ENCODE results near the gene ZNF764.

ZNF764 gene

GRCh38 chr16:30569746-30570635, 11.8 kb upstream of the ZNF764 start:
- DNase-seq, result no peak

- DNase-seq, result no peak
Measured at GRCh38 chr16:30569281-30569680, 11.1 kb upstream of the ZNF764 start.

- peak; percentile 59 for DNase-seq
Measured at GRCh38 chr16:30567991-30568638, 9.9 kb upstream of the ZNF764 start.

- DNase-seq, result no peak
Measured at GRCh38 chr16:30567160-30567990, 9.2 kb upstream of the ZNF764 start.

- DNase-seq, result no peak
Measured at GRCh38 chr16:30566531-30566930, 8.4 kb upstream of the ZNF764 start.

- DNase-seq, result no peak
Measured at GRCh38 chr16:30565984-30566383, 7.8 kb upstream of the ZNF764 start.

- no peak for DNase-seq
Measured at GRCh38 chr16:30565526-30565925, 7.4 kb upstream of the ZNF764 start.

- DNase-seq, result no peak
Measured at GRCh38 chr16:30562021-30562420, 3.8 kb upstream of the ZNF764 start.

- DNase-seq, result no peak
Measured at GRCh38 chr16:30561089-30561816, 3.1 kb upstream of the ZNF764 start.

- DNase-seq, result no peak
Measured at GRCh38 chr16:30559690-30560089, 1.5 kb upstream of the ZNF764 start.

GRCh38 chr16:30558789-30559377, 709 bp upstream of the ZNF764 start:
- no peak for DNase-seq

GRCh38 chr16:30557707-30557956, 542 bp downstream of the ZNF764 start:
- no peak for DNase-seq

- DNase-seq, result no peak
Measured at GRCh38 chr16:30556125-30556473, 2.1 kb downstream of the ZNF764 start.

GRCh38 chr16:30555315-30556124, 2.7 kb downstream of the ZNF764 start:
- no peak for DNase-seq

GRCh38 chr16:30554557-30555314, 3.4 kb downstream of the ZNF764 start:
- no peak for DNase-seq

GRCh38 chr16:30553393-30553899, 4.7 kb downstream of the ZNF764 start:
- no peak for DNase-seq

GRCh38 chr16:30552956-30553355, 5.2 kb downstream of the ZNF764 start:
- no peak for DNase-seq

GRCh38 chr16:30551781-30552180, 6.4 kb downstream of the ZNF764 start:
- DNase-seq, result no peak

- DNase-seq, result no peak
Measured at GRCh38 chr16:30548416-30549253, 9.5 kb downstream of the ZNF764 start.

- DNase-seq, result no peak
Measured at GRCh38 chr16:30546115-30546514, 12.1 kb downstream of the ZNF764 start.

All from fibroblast of upper back skin (primary cell).